SW480 (cell line): ENCODE results near the gene CFAP69.

Experiments used
- DNase-seq: peaks from one replicate; pipeline ENCODE4 v3.0.0-alpha.2; 2016; ENCODE audit warnings: low spot score

The CFAP69 gene, protein sequence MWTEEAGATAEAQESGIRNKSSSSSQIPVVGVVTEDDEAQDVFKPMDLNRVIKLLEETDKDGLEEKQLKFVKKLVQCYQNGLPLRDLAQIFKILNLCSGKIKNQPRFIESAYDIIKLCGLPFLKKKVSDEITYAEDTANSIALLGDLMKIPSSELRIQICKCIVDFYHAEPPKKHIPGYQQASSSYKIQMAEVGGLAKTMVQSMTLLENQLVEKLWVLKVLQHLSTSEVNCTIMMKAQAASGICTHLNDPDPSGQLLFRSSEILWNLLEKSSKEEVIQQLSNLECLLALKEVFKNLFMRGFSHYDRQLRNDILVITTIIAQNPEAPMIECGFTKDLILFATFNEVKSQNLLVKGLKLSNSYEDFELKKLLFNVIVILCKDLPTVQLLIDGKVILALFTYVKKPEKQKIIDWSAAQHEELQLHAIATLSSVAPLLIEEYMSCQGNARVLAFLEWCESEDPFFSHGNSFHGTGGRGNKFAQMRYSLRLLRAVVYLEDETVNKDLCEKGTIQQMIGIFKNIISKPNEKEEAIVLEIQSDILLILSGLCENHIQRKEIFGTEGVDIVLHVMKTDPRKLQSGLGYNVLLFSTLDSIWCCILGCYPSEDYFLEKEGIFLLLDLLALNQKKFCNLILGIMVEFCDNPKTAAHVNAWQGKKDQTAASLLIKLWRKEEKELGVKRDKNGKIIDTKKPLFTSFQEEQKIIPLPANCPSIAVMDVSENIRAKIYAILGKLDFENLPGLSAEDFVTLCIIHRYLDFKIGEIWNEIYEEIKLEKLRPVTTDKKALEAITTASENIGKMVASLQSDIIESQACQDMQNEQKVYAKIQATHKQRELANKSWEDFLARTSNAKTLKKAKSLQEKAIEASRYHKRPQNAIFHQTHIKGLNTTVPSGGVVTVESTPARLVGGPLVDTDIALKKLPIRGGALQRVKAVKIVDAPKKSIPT

DNA sequence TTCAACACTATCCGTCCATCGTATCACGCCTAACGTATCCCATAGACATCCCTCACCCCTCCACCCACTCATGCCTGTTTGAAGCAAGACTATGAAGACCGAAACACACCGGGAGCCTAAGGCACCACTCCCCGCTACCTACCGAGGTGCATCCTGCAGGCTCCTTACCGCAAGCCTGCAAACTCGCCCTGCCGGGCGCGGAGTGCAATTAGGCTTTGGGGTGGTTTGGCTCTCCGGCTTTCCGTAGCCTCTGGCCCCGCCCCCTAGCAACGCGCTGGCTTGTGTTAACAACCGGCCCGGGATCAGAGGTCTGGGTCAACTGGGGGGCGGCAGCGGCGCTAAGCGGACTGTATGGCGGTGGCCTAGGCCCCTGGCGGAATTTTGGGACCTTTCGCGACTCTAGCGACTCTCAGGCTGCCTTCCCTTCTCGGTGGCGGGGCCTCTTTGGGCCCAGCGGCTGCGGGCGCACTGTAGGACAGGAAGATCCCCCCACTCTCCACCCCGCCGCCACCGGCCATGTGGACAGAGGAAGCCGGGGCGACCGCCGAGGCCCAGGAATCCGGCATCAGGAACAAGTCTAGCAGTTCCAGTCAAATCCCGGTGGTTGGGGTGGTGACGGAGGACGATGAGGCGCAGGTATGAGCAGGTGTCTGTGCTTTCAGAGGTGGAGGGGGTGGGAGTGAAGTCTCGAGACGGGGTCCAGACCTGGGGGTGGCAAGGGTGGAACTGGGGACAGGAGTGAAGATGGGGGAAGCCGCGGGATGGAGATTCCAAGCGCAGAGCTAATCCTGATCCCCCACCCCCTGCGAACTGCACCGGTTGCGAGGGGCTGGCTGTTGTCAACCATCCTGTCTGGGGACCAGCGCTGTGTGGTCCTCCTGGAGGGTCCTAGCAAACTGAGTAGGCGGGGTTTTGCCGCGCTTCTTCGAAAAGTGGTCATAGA lies at the start of gene CFAP69:
Gene CFAP69, plus strand, starts transcription at position 266 of the 943 bp plus-strand sequence. Its CDS starts 251 bp downstream, at position 517.
- peak; percentile 92 for DNase-seq

DNA sequence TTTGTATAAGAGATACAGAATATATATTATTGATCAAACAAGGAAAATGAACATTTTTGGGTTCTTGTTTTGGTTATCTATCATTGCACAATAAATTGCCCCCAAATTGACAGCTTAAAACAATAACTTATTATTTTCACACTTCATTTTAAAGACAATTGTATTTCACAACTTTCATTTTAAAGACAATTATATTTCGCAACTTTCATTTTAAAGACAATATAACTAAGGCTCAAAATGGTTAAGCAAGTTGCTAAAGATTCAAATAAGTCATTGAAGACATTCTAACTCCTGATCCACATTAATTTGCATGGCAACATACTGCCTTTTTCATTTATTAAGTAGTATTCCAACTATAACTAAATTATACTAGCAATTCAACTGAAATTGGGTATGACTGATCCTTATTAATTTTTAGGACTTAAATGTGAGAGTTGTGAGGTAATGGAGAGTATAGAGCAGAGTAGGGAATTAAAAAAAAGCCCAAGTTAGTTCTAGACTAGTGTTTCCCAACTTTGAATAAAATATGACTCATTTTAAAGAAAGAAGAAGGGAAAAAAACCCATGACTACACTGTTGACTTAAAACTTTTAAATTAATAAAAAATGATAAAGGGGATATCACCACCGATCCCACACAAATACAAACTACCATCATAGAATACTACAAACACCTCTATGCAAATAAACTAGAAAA lies 43.3 kb upstream of the CFAP69 start:
- DNase-seq = no peak

DNA sequence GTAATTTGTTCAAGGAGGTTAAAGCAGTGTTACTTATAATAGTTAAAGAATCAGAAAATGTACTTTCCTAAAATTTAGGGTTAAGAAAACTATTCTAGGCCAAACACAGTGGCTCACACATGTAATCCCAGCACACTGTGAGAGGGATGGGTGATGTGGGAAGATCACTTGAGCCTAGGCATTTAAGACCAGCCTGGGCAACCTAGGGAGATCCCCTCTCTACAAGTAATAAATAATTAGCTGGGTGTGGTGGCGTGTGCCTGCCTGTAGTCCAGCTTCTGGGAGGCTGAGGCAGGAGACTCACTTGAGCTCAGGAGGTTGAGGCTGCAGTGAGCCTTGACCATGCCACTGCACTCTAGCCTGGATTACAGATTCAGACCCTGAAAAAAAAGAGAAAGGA lies 37.0 kb upstream of the CFAP69 start:
- DNase-seq = no peak

DNA sequence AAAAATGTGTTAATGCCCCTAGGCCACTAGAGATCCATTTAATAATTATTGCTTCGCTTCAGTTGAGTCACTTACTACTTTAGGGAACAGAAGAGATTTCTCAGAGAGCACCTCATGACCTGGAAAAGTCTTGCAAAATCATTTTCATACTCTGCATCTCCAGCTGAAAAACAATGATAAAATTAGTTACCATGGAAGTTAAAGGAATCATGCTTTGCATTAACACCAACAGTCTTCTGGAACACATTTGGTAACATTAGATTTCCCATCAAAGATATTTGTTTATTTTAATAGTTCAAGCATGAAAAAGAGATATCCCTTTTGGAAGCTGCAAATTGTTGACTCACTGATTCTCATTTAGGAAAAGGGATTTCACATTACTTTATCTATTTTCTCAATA lies 35.2 kb upstream of the CFAP69 start:
- no peak for DNase-seq

DNA sequence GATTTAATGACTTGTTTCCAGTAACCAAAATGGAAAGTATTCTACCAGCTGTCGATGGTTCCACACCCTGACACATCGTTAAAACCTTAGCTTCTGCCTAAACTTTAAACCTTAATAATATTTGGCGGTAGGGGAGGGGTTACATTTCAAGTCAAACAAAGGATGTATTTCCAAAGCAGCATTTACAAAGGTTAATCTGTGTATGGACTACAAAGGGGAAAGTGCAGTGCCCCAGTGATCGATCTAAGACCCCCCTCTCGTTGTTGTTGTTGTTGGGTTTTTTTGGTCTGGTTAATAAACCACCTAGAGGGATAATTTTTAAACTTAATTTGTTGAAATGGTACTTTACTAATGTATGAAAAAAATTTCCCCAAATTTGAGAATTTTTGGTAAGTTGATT lies 34.5 kb upstream of the CFAP69 start:
- DNase-seq = peak; percentile 33

DNA sequence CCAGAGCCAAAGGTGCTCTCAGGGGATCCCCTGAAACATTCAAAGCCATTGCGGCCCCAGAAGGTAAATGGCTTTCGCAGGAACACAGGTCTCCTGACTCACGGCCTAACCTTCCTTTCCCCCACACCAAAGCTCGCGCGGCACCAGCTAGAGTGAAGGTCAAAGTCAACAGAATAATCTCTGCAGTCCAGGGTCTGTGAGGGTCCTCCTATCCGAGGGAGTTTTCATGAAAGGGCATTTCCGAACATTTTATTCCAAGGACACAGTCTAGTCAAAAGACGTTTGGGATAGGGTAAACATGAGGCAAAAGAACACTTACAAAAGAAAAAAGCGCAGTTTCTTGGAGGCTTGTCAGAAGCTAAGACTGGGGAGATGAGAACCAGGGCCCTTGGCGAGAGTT lies 34.0 kb upstream of the CFAP69 start:
- DNase-seq = peak; percentile 79

DNA sequence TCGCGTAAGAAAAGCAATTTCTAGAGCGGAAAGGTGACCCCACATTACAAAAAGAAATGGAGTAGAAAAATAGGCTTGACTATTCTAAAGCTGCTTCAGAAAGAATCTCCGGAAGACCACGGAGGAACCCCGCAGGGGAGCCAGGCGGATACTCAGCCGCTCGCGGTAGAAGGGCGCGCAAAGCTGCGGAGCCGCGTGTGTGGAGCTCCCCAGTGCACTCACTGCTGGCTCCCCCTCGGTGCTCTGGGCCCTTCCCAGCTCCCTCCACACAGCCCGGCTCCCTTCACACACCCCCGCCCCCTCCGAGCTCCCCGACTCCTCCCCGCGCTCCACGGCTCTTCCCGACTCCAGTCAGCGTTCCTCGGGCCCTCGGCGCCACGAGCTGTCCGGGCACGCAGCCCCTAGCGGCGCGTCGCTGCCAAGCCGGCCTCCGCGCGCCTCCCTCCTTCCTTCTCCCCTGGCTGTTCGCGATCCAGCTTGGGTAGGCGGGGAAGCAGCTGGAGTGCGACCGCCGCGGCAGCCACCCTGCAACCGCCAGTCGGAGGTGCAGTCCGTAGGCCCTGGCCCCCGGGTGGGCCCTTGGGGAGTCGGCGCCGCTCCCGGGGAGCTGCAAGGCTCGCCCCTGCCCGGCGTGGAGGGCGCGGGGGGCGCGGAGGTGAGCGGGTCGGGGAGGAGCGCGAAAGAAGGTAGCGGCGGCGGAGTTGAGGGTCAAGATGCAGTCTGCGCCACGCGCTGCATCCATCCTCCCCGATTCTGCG lies 33.4 kb upstream of the CFAP69 start, which contains the start of gene STEAP2:
Gene STEAP2, plus strand, starts transcription at position 350 of the 758 bp plus-strand sequence. CDS start 13,343 bp downstream, outside the sequence.
- peak; percentile 99 for DNase-seq

DNA sequence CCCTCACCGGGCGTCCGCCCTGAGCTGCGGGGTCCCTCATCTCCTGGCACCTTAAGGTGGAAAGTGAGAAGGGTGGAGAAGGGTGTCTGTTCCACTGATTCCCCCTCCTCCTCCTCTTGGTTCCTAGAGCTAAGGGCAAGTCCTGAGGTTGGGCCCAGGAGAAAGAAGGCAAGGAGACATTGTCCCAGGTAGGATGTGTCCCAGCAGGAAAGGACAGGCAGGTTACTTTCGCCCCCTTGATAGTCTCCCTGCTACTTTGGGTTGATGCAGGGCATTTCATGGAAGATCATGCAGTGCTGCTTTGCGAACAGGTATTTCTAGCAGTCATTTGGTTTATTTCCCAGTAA lies 32.9 kb upstream of the CFAP69 start:
- peak; percentile 55 for DNase-seq

DNA sequence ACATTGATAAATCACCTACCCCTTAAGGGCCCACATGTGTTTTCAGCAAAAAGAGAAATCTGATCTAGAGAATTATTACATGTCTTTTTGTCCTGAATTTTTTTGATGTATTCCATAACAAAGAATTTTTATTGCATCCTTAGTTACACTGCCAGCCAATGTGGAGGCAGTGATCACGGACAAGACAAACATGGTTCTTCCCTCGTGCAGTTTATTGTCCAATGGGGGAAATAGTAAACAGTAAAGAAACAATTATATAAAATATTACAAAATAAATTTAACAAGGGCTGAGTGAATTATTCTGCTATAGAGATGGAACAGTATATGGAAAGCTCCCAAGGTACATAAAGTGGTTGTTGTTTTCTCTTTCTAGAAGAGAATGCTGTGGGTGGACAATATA lies 31.5 kb upstream of the CFAP69 start:
- no peak for DNase-seq

DNA sequence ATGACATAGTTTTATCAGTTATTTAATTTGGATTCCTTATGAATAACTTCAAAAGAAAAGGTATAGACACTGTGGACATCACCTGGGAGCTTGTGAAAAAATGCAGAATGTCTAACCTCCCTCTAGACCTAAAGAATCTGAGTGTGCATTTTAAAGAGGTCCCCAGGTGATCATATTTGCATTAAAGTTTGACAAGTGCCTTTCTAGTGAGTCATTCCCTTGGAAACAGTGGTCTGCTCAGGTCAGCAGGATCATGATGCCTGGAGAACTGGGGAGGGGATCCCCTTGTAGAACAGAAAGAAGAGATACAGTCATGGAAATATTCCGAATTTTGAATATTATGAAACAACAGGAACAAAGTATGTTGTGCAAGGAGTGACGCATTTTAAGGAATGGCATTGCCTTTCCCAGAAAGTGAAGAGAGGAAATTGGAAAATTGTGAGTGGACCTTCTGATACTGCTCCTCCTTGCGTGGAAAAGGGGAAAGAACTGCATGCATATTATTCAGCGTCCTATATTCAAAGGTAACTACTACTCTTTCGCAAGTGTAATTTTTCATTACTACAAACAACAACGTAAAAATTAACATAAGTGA lies 28.8 kb upstream of the CFAP69 start:
- no peak for DNase-seq

DNA sequence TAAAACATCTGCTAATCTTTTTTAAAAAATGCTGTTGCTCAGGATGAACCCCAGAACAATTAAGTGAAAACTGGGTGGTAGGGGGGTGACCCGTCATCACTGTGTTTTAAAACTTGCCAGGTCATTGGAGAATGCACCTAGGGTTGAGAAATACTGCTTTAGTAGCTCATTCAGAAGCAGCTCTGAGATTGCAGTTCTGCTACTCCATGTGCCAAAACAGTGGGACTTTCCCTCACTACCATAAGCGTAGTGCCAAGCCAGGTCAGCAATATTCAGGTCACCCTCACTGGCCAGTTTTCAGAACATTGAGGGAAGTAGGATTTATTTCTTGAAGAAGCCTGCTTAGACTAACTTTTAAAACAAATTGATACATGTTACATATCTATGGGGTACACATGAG lies 28.2 kb upstream of the CFAP69 start:
- no peak for DNase-seq

DNA sequence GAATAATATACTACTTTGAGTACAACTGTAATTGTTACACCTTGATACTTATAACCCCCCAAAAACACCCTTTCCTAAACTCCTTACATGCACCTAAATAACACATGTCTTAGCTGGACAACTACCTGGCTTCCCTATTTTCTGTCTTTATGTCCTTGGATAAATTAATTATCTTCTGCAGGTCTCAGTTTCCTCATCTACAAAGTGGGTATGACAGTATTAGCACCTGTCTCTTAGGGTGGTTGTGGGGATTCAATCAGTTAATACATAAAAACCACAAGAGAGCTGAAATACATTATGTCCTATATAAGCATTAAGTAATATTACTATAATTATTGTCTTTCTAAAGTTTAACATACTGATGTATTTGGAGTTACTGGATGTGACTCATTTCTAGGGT lies 22.6 kb upstream of the CFAP69 start:
- DNase-seq = no peak

DNA sequence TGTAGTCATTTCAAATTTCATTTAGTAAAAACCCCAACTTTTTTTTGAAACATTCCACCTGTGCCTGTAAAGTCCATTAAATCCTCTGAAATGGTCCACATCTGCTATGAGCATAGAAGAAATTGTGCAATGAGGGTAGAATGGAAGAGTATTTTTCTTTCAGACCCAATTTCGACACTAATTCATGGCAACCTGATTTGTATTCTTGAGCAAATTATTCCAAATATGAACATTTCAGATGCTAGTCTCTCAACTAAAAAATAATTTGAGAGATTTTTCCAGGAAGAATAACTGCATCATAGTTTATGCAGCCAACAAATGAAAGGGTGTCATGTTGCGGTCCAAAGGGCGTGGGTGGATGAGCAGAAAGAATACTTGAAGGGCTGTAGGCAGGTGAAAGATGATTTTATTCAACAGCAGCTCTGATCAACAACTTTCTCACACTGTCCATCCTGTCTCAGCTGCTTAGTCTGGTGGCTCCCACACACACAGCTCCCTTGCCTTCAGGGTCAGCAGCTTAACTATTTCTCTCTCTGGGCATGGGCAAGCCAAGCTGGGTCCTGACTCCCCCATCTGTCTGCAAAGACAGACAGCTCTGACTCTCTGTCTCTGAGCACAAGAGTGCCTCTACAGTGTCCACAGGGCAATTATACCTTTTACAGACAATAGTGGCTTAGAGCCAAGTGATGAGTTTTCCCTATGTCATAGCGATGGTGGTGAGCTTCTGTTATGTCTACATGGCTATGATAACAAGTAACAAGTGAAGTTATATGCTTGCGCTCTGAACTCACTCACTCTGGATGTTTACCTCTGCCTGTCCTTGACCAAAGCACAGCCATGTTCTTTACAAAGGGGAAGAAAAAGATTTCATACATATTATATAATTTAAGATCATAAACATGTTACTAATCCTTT lies 21.9 kb upstream of the CFAP69 start:
- peak; percentile 64 for DNase-seq

DNA sequence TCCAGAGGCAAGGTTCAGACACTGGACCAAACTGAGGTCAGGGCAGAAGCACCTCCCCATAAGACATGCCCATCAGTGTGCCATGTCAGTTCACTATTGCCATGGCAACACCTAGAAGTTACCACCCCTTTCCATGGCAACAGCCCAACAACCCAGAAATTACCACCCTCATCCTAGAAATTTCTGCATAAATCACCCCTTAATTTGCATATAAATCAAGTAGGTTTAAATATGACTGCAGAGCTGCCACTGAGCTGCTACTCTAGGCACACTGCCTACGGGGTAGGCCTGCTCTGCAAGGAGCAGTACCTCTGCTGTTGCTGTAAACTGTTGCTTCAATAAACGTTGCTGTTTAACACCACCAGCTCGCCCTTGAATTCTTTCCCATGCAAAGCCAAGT lies 20.8 kb upstream of the CFAP69 start:
- no peak for DNase-seq

DNA sequence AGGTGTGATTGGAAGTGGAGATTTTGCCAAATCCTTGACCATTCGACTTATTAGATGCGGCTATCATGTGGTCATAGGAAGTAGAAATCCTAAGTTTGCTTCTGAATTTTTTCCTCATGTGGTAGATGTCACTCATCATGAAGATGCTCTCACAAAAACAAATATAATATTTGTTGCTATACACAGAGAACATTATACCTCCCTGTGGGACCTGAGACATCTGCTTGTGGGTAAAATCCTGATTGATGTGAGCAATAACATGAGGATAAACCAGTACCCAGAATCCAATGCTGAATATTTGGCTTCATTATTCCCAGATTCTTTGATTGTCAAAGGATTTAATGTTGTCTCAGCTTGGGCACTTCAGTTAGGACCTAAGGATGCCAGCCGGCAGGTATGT lies 19.8 kb upstream of the CFAP69 start:
- DNase-seq = no peak

DNA sequence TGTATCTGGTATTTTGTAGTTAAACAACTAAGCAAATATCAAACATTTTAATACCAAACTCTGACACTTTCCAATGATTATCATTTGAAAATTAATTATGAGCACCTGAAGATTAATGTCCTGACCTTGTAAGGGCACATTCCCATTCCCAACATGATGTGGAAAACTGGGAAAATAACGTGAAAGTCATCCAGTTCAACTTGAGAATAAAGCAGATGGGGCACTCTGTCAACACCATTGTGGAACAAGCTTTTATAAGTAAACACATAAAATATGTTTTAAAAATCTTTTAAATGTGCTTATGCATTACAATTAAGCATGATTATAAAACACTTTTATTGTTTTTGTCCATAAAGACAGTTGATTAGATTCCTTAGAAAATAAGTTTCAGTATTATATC lies 19.4 kb upstream of the CFAP69 start:
- no peak for DNase-seq

DNA sequence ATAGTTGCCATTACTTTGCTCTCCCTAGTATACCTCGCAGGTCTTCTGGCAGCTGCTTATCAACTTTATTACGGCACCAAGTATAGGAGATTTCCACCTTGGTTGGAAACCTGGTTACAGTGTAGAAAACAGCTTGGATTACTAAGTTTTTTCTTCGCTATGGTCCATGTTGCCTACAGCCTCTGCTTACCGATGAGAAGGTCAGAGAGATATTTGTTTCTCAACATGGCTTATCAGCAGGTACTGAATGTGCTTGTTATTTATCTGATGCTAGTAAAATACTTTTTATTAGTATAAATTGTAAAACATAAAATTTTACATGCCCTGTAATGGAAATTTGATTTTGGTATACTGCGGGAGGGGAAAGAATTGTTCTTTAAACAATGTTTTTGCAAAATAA lies 17.7 kb upstream of the CFAP69 start:
- DNase-seq = no peak

DNA sequence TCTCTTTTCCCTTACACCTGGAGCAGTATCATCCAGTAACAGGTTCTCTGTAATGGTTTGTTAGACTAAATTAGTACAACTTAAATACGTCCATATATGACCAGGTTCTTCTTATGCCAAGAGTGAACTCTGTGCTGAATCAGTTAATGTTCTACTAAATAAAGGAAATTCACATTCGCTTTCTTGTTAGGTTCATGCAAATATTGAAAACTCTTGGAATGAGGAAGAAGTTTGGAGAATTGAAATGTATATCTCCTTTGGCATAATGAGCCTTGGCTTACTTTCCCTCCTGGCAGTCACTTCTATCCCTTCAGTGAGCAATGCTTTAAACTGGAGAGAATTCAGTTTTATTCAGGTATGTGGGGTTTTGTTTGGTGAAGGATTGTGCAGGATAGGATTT lies 15.3 kb upstream of the CFAP69 start:
- no peak for DNase-seq

DNA sequence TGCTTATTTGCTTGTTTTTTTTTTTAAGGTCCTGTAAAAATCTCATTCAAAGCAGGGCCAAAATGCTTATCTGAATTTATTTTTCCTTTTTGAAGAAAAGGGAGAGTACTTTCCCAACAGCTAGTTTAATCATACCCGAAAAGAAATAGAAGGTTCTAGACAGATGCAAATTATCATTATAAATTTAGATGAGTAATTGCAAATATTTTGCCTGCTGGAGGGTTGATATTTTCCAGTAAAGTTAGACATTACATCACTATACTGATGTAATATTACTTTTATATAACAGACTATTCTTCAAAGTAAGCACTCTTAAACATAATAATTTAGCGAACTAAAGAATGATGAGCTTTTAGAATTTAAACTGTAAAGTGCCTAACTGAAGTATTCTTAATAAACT lies 14.1 kb upstream of the CFAP69 start:
- no peak for DNase-seq
